H1 (cell line): Measurements from ENCODE around the gene CNST. TPM values are rescaled to one million over a fixed set of nuclear protein-coding genes. Genes with fewer than 3 reads are reported as not detected.

Source experiments
- CTCF ChIA-PET: fragments of 300-600 bp; sonication (Branson Sonifier 250); formaldehyde crosslinking; loops from one replicate; lab custom pipeline; 2021; ENCODE audit not compliant: partially characterized antibody; lab: Charles Lee
- POLR2A ChIA-PET: fragments of 300-600 bp; sonication (Branson Sonifier 250); formaldehyde crosslinking; loops from one replicate; lab custom pipeline; 2021; ENCODE audit warnings: inconsistent platforms; ENCODE audit not compliant: partially characterized antibody; lab: Charles Lee
- DNase-seq, 2 experiments: peaks; one replicate each; pipeline versions ENCODE4 v3.0.0 to v3.0.0-alpha.2; 2010 to 2022; ENCODE audit warnings: low spot score in 2 of 2, low read depth in 1 of 2, mixed read lengths in 1 of 2
- FAIRE-seq: peaks from 2 replicates; lab custom pipeline; 2011; peaks lifted over from hg19 to GRCh38; lab: Jason Lieb, UNC
- H2AFZ ChIP-seq: 2 replicates; pipeline ENCODE4 v1.8.1; 2012; ENCODE audit warnings: low read length, inconsistent platforms
- H2AK5ac ChIP-seq: 2 replicates; pipeline ENCODE4 v1.6.1; 2013; ENCODE audit warnings: low read depth, low read length
- H2BK120ac ChIP-seq: replicated peaks from 2 replicates; pipeline ENCODE3; 2013; ENCODE audit warnings: low read depth, low read length, inconsistent platforms
- H2BK12ac ChIP-seq: 2 replicates; pipeline ENCODE4 v1.6.1; 2013; ENCODE audit warnings: low read depth, low read length
- H2BK15ac ChIP-seq: 2 replicates; pipeline ENCODE4 v1.6.1; 2013; ENCODE audit warnings: low read length
- H2BK20ac ChIP-seq: 2 replicates; pipeline ENCODE4 v1.6.1; 2013; ENCODE audit warnings: low read length
- H2BK5ac ChIP-seq: 2 replicates; pipeline ENCODE4 v1.6.1; 2013; ENCODE audit warnings: low read depth, low read length
- H3K14ac ChIP-seq: 2 replicates; pipeline ENCODE4 v1.6.1; 2013; ENCODE audit warnings: inconsistent platforms; ENCODE audit not compliant: insufficient read length
- H3K18ac ChIP-seq: 2 replicates; pipeline ENCODE4 v1.6.1; 2013; ENCODE audit warnings: low read length; ENCODE audit errors: extremely low read depth
- H3K23ac ChIP-seq: 2 replicates; pipeline ENCODE4 v1.6.1; 2013; ENCODE audit warnings: inconsistent platforms; ENCODE audit not compliant: insufficient read length
- H3K23me2 ChIP-seq: 2 replicates; pipeline ENCODE4 v1.6.1; 2013; ENCODE audit warnings: low read depth, low read length
- H3K27ac ChIP-seq: 2 replicates; pipeline ENCODE4 v1.6.1; 2011; ENCODE audit warnings: low read depth, low read length, inconsistent platforms
- H3K27me3 ChIP-seq, 4 experiments: replicated peaks in 1 of 4; 1 replicate in 1 of 4; 2 replicates in 3 of 4; pipeline versions ENCODE4 v1.6.1 to v1.8.1; 2011 to 2013; ENCODE audit warnings: low read length in 3 of 4, mild to moderate bottlenecking in 3 of 4, inconsistent platforms in 2 of 4, mixed read lengths in 2 of 4, moderate library complexity in 1 of 4; ENCODE audit not compliant: control insufficient read depth in 3 of 4, insufficient read depth in 3 of 4; ENCODE audit errors: extremely low read depth in 1 of 4
- H3K36me3 ChIP-seq, 4 experiments: 2 replicates each; pipeline versions ENCODE4 v1.6.1 to v1.8.1; 2011 to 2013; ENCODE audit warnings: mild to moderate bottlenecking in 4 of 4, low read length in 3 of 4, moderate library complexity in 2 of 4, control low read depth in 1 of 4, inconsistent platforms in 1 of 4; ENCODE audit not compliant: insufficient read depth in 4 of 4, control insufficient read depth in 2 of 4
- H3K4ac ChIP-seq: replicated peaks from 2 replicates; pipeline ENCODE3; 2013; ENCODE audit warnings: low read length, low read depth, mixed read lengths, inconsistent platforms; ENCODE audit not compliant: insufficient read length
- H3K4me1 ChIP-seq, 4 experiments: replicated peaks in 1 of 4; 1 replicate in 1 of 4; 2 replicates in 3 of 4; pipeline versions ENCODE4 v1.6.1 to v1.8.1; 2011 to 2013; ENCODE audit warnings: low read length in 3 of 4, inconsistent platforms in 2 of 4, mixed read lengths in 1 of 4; ENCODE audit not compliant: insufficient read depth in 4 of 4, control insufficient read depth in 3 of 4
- H3K4me2 ChIP-seq, 2 experiments: 2 replicates each; pipeline versions ENCODE4 v1.6.1 to v1.8.1; 2011 to 2013; ENCODE audit warnings: low read depth in 2 of 2, low read length in 2 of 2, control low read depth in 1 of 2, inconsistent platforms in 1 of 2, mild to moderate bottlenecking in 1 of 2; ENCODE audit not compliant: insufficient read depth in 1 of 2
- H3K4me3 ChIP-seq, 4 experiments: fragments of 200-600, 300-600 bp in 1 of 4; sonication (generic), shearing (Covaris generic), sonication (Bioruptor Twin) in 1 of 4; 2 replicates each; pipeline versions ENCODE4 v1.5.1 to v1.8.1; 2011 to 2016; ENCODE audit warnings: low read length in 4 of 4, low read depth in 3 of 4, control low read depth in 2 of 4, inconsistent platforms in 2 of 4, mild to moderate bottlenecking in 2 of 4, mixed read lengths in 1 of 4, moderate library complexity in 1 of 4; ENCODE audit not compliant: insufficient read depth in 2 of 4; ENCODE audit errors: extremely low read depth in 1 of 4
- H3K56ac ChIP-seq: replicated peaks from 2 replicates; pipeline ENCODE3; 2013; ENCODE audit warnings: low read depth, mild to moderate bottlenecking, mixed read lengths, low read length, inconsistent platforms; ENCODE audit not compliant: insufficient read length
- H3K79me1 ChIP-seq: 2 replicates; pipeline ENCODE4 v1.6.1; 2013; ENCODE audit warnings: low read depth, low read length, control low read depth
- H3K79me2 ChIP-seq, 2 experiments: 2 replicates each; pipeline versions ENCODE4 v1.6.1 to v1.8.1; 2012 to 2013; ENCODE audit warnings: low read length in 2 of 2, mild to moderate bottlenecking in 2 of 2, inconsistent platforms in 1 of 2; ENCODE audit not compliant: insufficient read depth in 2 of 2, control insufficient read depth in 1 of 2
- H3K9ac ChIP-seq, 4 experiments: replicated peaks in 1 of 4; 1 replicate in 1 of 4; 2 replicates in 3 of 4; pipeline versions ENCODE4 v1.6.1 to v1.8.1; 2011 to 2013; ENCODE audit warnings: low read depth in 3 of 4, low read length in 3 of 4, control low read depth in 2 of 4, mild to moderate bottlenecking in 2 of 4, moderate library complexity in 2 of 4, inconsistent platforms in 1 of 4; ENCODE audit errors: extremely low read depth in 1 of 4
- H3K9me3 ChIP-seq, 2 experiments: 2 replicates each; pipeline versions ENCODE4 v1.6.1 to v1.8.1; 2012 to 2013; ENCODE audit warnings: mild to moderate bottlenecking in 2 of 2, moderate library complexity in 2 of 2, control low read depth in 1 of 2, inconsistent platforms in 1 of 2, low read depth in 1 of 2, low read length in 1 of 2, mixed read lengths in 1 of 2; ENCODE audit not compliant: insufficient read depth in 2 of 2
- H4K20me1 ChIP-seq, 2 experiments: replicated peaks in 1 of 2; 2 replicates each; pipeline versions ENCODE3 to v1.8.1; 2011 to 2013; ENCODE audit warnings: inconsistent platforms in 2 of 2, low read length in 2 of 2, mild to moderate bottlenecking in 1 of 2; ENCODE audit not compliant: insufficient read depth in 2 of 2, control insufficient read depth in 1 of 2
- H4K5ac ChIP-seq: 2 replicates; pipeline ENCODE4 v1.6.1; 2013; ENCODE audit warnings: low read length, low read depth, mixed read lengths, inconsistent platforms; ENCODE audit not compliant: insufficient read length
- H4K8ac ChIP-seq: 2 replicates; pipeline ENCODE4 v1.8.0; 2013; ENCODE audit warnings: mild to moderate bottlenecking, moderate library complexity, low read length, inconsistent platforms; ENCODE audit not compliant: insufficient read depth; ENCODE audit errors: extremely low read depth
- H4K91ac ChIP-seq: replicated peaks from 2 replicates; pipeline ENCODE3; 2013; ENCODE audit warnings: low read length, mixed read lengths, inconsistent platforms; ENCODE audit not compliant: insufficient read length
- BCL11A ChIP-seq, 2 experiments: IDR thresholded peaks; one replicate each; pipeline ENCODE4 v1.6.1; 2011; ENCODE audit warnings: low read depth in 2 of 2, low read length in 2 of 2, mild to moderate bottlenecking in 2 of 2
- EZH2 ChIP-seq: fragments of 200-600 bp; sonication (generic); IDR thresholded peaks from 2 replicates; pipeline ENCODE4 v1.7.1; 2012; ENCODE audit warnings: low read depth, mild to moderate bottlenecking, moderate library complexity, low read length, inconsistent platforms; ENCODE audit not compliant: severe bottlenecking
- GTF2F1 ChIP-seq: IDR thresholded peaks from 2 replicates; pipeline ENCODE4 v1.6.1; 2012; ENCODE audit warnings: low read depth, low read length, improper control_type of control experiment, borderline replicate concordance
- SUZ12 ChIP-seq: fragments of 200-600 bp; sonication (generic); IDR thresholded peaks from 2 replicates; pipeline ENCODE4 v1.6.1; 2012; ENCODE audit warnings: mild to moderate bottlenecking, inconsistent platforms, low read length, moderate library complexity, mixed read lengths
- WGBS, 2 experiments: shearing (Covaris generic) in 1 of 2; methylation state at CpG; one replicate each; pipeline versions ENCODE4 v1.1.6 to v1.1.7; 2013 to 2015; ENCODE audit warnings: low lambda C conversion rate in 2 of 2, mixed read lengths in 2 of 2, inconsistent platforms in 1 of 2, low coverage in 1 of 2, missing lambda C conversion rate in 1 of 2; ENCODE audit not compliant: insufficient replicate concordance in 2 of 2, insufficient coverage in 1 of 2, insufficient read length in 1 of 2; ENCODE audit errors: extremely low coverage in 1 of 2, missing lambda C conversion rate in 1 of 2; 5-methylcytosine and 5-hydroxymethylcytosine counted together
- polyA plus RNA-seq, 7 experiments: library from polyadenylated mRNA; depleted of rRNA in 3 of 7; stranded (reverse) in 5 of 7; unstranded in 2 of 7; fragments of >200 nt in 5 of 7; fragments of 200-250 nt in 2 of 7; gene quantifications; 1 replicate in 5 of 7; 2 replicates in 1 of 7; 4 replicates in 1 of 7; pipeline versions ENCODE4 v1.2.1 to v1.2.3, GENCODE V29; 2011 to 2013; ENCODE audit warnings: missing spikeins in 2 of 7, mixed read lengths in 2 of 7
- total RNA-seq: library from RNA; stranded (reverse); fragmentation: NEBNext Ultra II Directional; extraction: Animal tissue kit (Norgen Biotek cat#: 25700); gene quantifications from 2 replicates; pipeline ENCODE4 v1.2.1, GENCODE V29; 2021

Gene CNST
- total and polyA plus RNA-seq, 2 of the 8 experiments (the other 6 are each of a cell fraction or from before 2014, with no cell fraction given): 5.3 to 21.3 TPM

DNA sequence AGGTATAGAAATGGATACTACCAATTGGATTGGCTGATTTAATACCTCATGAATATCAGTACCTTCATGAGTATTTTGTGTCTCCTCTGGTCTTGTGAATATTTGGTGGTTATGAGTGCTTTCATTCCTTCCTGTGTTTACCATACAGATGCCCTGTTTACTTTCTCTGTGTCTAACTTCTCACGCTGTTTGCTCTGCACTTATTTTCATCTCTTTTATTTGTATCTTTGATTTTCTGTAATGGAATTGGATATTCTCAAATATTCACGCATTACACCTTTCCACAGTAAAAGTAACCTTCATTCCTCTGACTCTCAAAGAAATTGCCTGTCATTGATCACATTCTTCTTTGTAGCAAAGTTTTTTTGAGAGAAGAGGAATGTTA is 16.8 kb downstream of the CNST start:
- H3K9me3 ChIP-seq: no peaks in the 10 kb centered on the region
- no peak overlapping the region for H3K23ac ChIP-seq
- no peak overlapping the region for H4K5ac ChIP-seq
- peaks cover 0 to 21% of the 10 kb centered on the region in 2 experiments; a peak in 2 of 4 replicates for H3K79me2 ChIP-seq
- no peak overlapping the region for H2BK15ac ChIP-seq
- TF ChIP-seq SUZ12: no peak
- TF ChIP-seq BCL11A (IDR thresholded peaks at IDR 0.05; ENCODE audit: low read depth in 2 of 2, low read length in 2 of 2): no peak
- TF ChIP-seq GTF2F1: no peak
- no peak for TF ChIP-seq EZH2
- H3K23me2 ChIP-seq: no peaks in the 10 kb centered on the region
- H2BK5ac ChIP-seq: no peak overlapping the region
- no peak for DNase-seq
- H3K4me1 ChIP-seq: no peaks in the 10 kb centered on the region
- H3K56ac ChIP-seq: no peak overlapping the region
- H2BK12ac ChIP-seq: no peak overlapping the region
- no peaks in the 10 kb centered on the region for H3K27me3 ChIP-seq
- no peak overlapping the region for H3K14ac ChIP-seq
- H3K4me2 ChIP-seq: no peak overlapping the region
- H2BK20ac ChIP-seq: no peak overlapping the region
- H4K20me1 ChIP-seq: no peaks in the 10 kb centered on the region
- no peak for FAIRE-seq
- H2AK5ac ChIP-seq: no peak overlapping the region
- WGBS, 2 experiments: 85% methylated on average over 2 of the region's 2 CpGs; no CpG with 5 or more reads in 1 of the 2 experiments
- H3K4ac ChIP-seq: no peak overlapping the region
- H3K9ac ChIP-seq: no peak overlapping the region
- POLR2A ChIA-PET: interaction anchor here (0.8 kb wide), 1 partner anchor 141 kb away, joined by 3 read pairs; the partner anchor contains the start of gene SCCPDH
- no peak overlapping the region for H2BK120ac ChIP-seq
- no peak overlapping the region for H3K27ac ChIP-seq
- no peaks in the 10 kb centered on the region for H3K36me3 ChIP-seq
- H2AFZ ChIP-seq: no peak overlapping the region
- H3K18ac ChIP-seq: no peak overlapping the region
- no peak overlapping the region for H4K8ac ChIP-seq
- H3K79me1 ChIP-seq: no peaks in the 10 kb centered on the region; the same call in 1 of the 2 replicates
- H4K91ac ChIP-seq: no peak overlapping the region
- CTCF ChIA-PET: interaction anchor here (0.6 to 1.1 kb wide), 3 partner anchors 22 to 106 kb away, joined by 3 read pairs; no protein-coding TSS in a partner anchor
- no peak overlapping the region for H3K4me3 ChIP-seq
